Suprapubic skin (tissue), 4 donors: ENCODE results near the gene FGF13.

ENCODE experiments used
- CTCF ChIP-seq, 2 donors: fragments of 200-600 bp in 1 of 2; fragments of 450-650 bp in 1 of 2; sonication (generic) in 1 of 2; IDR thresholded peaks; one replicate each; pipeline ENCODE4 v1.5.1; 2016 to 2019; ENCODE audit warnings: antibody characterized with exemption in 2 of 2, mild to moderate bottlenecking in 1 of 2, moderate library complexity in 1 of 2
- POLR2A ChIP-seq, 2 donors: fragments of 450-650 bp; IDR thresholded peaks; one replicate each; pipeline ENCODE4 v1.6.1; 2017; ENCODE audit warnings: antibody characterized with exemption in 2 of 2, mild to moderate bottlenecking in 2 of 2, moderate library complexity in 2 of 2
- POLR2AphosphoS5 ChIP-seq, 3 donors: sonication (generic); formaldehyde crosslinking; IDR thresholded peaks; one replicate each; pipeline ENCODE4 v1.6.1; 2017; ENCODE audit warnings: antibody characterized with exemption in 3 of 3

- TF ChIP-seq CTCF (IDR thresholded peaks at IDR 0.05) = no peak
- no peak for TF ChIP-seq POLR2A (IDR thresholded peaks at IDR 0.05)
- TF ChIP-seq POLR2AphosphoS5 (IDR thresholded peaks at IDR 0.05) = no peak
Measured at GRCh38 chrX:138711399-138712347, at the start of gene FGF13.
